Measurements from ENCODE around the gene GPAT3. TPM values are rescaled to one million over a fixed set of nuclear protein-coding genes. Genes with fewer than 3 reads are reported as not detected.

Gene GPAT3
- total RNA-seq, 2 experiments from 2014 or later = 25.9 to 34.0 TPM

DNA sequence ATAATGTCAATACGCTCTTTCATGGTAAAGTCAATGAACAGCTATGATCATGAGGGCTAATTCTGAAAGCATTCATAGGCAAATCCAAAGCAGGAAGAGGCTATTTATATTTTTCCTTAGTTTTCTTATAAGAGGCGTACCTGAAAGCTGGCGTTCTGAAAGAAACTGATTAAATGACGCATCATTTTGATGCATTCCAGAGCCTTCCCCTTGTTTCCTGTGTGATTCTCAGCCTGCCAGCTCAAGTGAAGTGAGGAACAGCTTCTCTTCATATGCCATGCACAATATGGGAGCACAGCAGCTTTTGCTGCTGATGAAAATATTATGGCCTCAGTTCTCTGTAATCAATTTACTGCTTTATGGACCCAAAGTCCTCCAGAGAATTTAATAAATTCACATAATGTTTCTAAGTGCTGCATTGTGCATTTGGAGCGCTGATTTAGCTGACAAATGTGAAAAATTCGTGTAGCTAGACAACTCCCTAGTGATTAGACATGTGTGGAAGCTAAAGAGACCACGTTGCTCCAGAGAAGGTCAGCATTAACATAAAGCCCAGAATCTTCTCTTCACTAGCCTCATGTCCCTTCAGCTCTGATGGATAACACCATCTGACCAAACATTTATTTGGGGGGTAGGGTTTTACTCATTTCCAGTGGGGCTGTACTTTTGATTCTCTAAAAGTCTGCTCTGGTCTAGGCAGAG lies 110.8 kb downstream of the GPAT3 start:
- no peaks in the 10 kb centered on the region for H3K9me3 Mint-ChIP-seq (ENCODE audit: low read depth)
- H3K4me3 Mint-ChIP-seq = no peak overlapping the region
- no peak for DNase-seq
- peaks cover 4% of the 10 kb centered on the region for H3K27me3 Mint-ChIP-seq
- peaks cover 2% of the 10 kb centered on the region for H3K4me1 Mint-ChIP-seq
- H3K36me3 Mint-ChIP-seq = no peaks in the 10 kb centered on the region
- ATAC-seq = no peak
- H3K27ac Mint-ChIP-seq = no peak overlapping the region
- CTCF ChIA-PET = interaction anchor here (0.8 to 8.5 kb wide), 5 partner anchors 7 to 1324 kb away, joined by 3 to 84 read pairs (median 5); partner anchors contain the start of gene ABRAXAS1

DNA sequence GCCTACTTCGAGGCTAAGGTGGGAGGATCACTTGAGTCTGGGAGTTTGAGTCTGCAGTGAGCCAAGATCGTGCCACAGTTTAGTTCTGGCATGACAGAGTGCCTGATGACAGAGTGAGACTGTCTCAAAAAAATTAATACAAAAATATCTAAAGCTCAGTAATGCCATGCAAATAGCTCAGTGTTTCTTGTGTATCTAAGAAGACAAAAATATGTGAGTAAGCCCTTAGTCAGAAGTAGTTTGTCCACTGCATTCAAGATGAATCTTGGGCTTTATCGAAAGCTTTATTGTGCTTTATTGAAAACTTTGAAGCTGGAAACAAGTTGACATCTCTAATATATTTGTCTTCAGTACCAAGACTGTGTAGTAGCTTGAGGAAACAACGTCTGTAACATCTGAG lies 115.9 kb downstream of the GPAT3 start:
- CTCF ChIA-PET = no interaction called here
- Mint-ChIP-seq H3K4me3 (no peak overlapping the region), H3K4me1 (no peaks in the 10 kb centered on the region), H3K36me3 (no peaks in the 10 kb centered on the region), H3K27me3 (peaks cover 4% of the 10 kb centered on the region), H3K9me3 (ENCODE audit: low read depth) (no peaks in the 10 kb centered on the region), H3K27ac (no peak overlapping the region)
- DNase-seq = no peak
- no peak for ATAC-seq

Other genes starting within 250 kb of the GPAT3 start
- gene HPSE, start 201.3 kb upstream of the GPAT3 start, total RNA-seq = 10 to 100 TPM; 18.4 to 19.6 TPM
- gene HELQ, start 80.3 kb upstream of the GPAT3 start, total RNA-seq = 10 to 100 TPM; 14.8 to 16.7 TPM
- gene MRPS18C, start 80.0 kb upstream of the GPAT3 start, total RNA-seq = 10 to 100 TPM; 53.9 to 64.4 TPM
- 10 to 100 TPM; 11.3 to 11.5 TPM for gene ABRAXAS1, start 51.0 kb upstream of the GPAT3 start, total RNA-seq